HepG2 (cell line): Measurements from ENCODE around the gene UNC119B. TPM values are rescaled to one million over a fixed set of nuclear protein-coding genes. Genes with fewer than 3 reads are reported as not detected.

Experiments
- ATAC-seq: fragments of 200-7000 bp; cut with Tn5 transposase; 3 replicates; pipeline ENCODE4 v1.9.1; 2020; ENCODE audit warnings: mild to moderate bottlenecking, moderate library complexity
- BruUV-seq: library from RNA; stranded (reverse); fragments of 400-500 nt; replicated peaks from 2 replicates; lab custom pipeline; 2021; lab: Mats Ljungman, UMichigan
- CTCF ChIA-PET: fragments of 300-600 bp; formaldehyde crosslinking; extraction: SDS; loops from one replicate; lab custom pipeline; 2021; ENCODE audit warnings: low total read pairs, inconsistent platforms, low intra/inter-chr PET ratio; lab: Yijun Ruan, JAX
- POLR2A ChIA-PET: fragments of 350-600 bp; sonication (Branson Sonifier 250); formaldehyde crosslinking; loops from one replicate; lab custom pipeline; 2020; ENCODE audit warnings: antibody characterized with exemption, inconsistent platforms; lab: Yijun Ruan, JAX
- DNase-seq: peaks from one replicate; pipeline ENCODE4 v3.0.0-alpha.2; 2015; ENCODE audit warnings: low spot score
- FAIRE-seq: peaks from 3 replicates; lab custom pipeline; 2011; peaks lifted over from hg19 to GRCh38; lab: Jason Lieb, UNC
- H2AFZ ChIP-seq: one replicate; pipeline ENCODE4 v1.6.1; 2011; ENCODE audit warnings: low read length, inconsistent platforms
- H3K27ac ChIP-seq: fragments of 300-600 bp; 3 replicates; pipeline ENCODE4 v1.8.0; 2011; ENCODE audit warnings: mixed run types, mild to moderate bottlenecking, mixed read lengths, low read length, inconsistent platforms; ENCODE audit not compliant: insufficient read depth; ENCODE audit errors: extremely low read length
- H3K27me3 ChIP-seq, 2 experiments: fragments of 200-600 bp in 1 of 2; 2 replicates in 1 of 2; 3 replicates in 1 of 2; pipeline versions ENCODE4 v1.6.0 to v1.8.0; 2011; ENCODE audit warnings: low read length in 2 of 2, mild to moderate bottlenecking in 2 of 2, moderate library complexity in 2 of 2, inconsistent platforms in 1 of 2; ENCODE audit not compliant: insufficient read depth in 2 of 2, control insufficient read depth in 1 of 2
- H3K36me3 ChIP-seq, 2 experiments: fragments of 200-600 bp in 1 of 2; replicated peaks in 1 of 2; 2 replicates in 1 of 2; 3 replicates in 1 of 2; pipeline versions ENCODE4 v1.5.1 to v1.8.0; 2011; ENCODE audit warnings: low read length in 2 of 2, inconsistent platforms in 1 of 2; ENCODE audit not compliant: insufficient read depth in 2 of 2, control insufficient read depth in 1 of 2
- H3K4me1 ChIP-seq: 2 replicates; pipeline ENCODE4 v1.5.1; 2012; ENCODE audit warnings: low read length, inconsistent platforms; ENCODE audit not compliant: insufficient read depth
- H3K4me2 ChIP-seq: 2 replicates; pipeline ENCODE4 v1.6.0; 2011; ENCODE audit warnings: low read depth, low read length, inconsistent platforms
- H3K4me3 ChIP-seq, 3 experiments: fragments of 200-600 bp in 1 of 3; sonication (generic), shearing (Covaris generic) in 1 of 3; replicated peaks in 1 of 3; 2 replicates each; pipeline ENCODE4 v1.5.1; 2011 to 2016; ENCODE audit warnings: low read length in 3 of 3, inconsistent platforms in 2 of 3, low read depth in 2 of 3, mild to moderate bottlenecking in 2 of 3, control low read depth in 1 of 3, mixed read lengths in 1 of 3; ENCODE audit not compliant: insufficient read depth in 1 of 3
- H3K79me2 ChIP-seq: one replicate; pipeline ENCODE4 v1.6.1; 2011; ENCODE audit warnings: low read length, inconsistent platforms; ENCODE audit not compliant: insufficient read depth
- H3K9ac ChIP-seq: 2 replicates; pipeline ENCODE4 v1.6.0; 2011; ENCODE audit warnings: mild to moderate bottlenecking, low read depth, low read length, inconsistent platforms; ENCODE audit not compliant: insufficient read depth
- H3K9me3 ChIP-seq: 2 replicates; pipeline ENCODE4 v1.5.1; 2012; ENCODE audit warnings: mild to moderate bottlenecking, low read length
- H4K20me1 ChIP-seq: 2 replicates; pipeline ENCODE4 v1.6.0; 2011; ENCODE audit warnings: inconsistent platforms, mild to moderate bottlenecking, low read length, moderate library complexity; ENCODE audit not compliant: insufficient read depth
- ARHGAP35 ChIP-seq: sonication (generic); formaldehyde crosslinking; IDR thresholded peaks from 2 replicates; pipeline ENCODE4 v1.9.0; 2022; ENCODE audit warnings: mild to moderate bottlenecking, inconsistent platforms, moderate library complexity, missing genetic modification reagents, borderline replicate concordance
- FOXA1 ChIP-seq, 2 experiments: fragments of 450-650 bp in 1 of 2; sonication (generic) in 1 of 2; formaldehyde crosslinking in 1 of 2; IDR thresholded peaks; 2 replicates each; pipeline versions ENCODE4 v1.4.0 to v1.6.1; 2016 to 2020; ENCODE audit warnings: missing genetic modification reagents in 1 of 2
- WGBS: methylation state at CpG from one replicate; pipeline ENCODE4 v1.1.6; 2017; ENCODE audit warnings: low lambda C conversion rate; 5-methylcytosine and 5-hydroxymethylcytosine counted together
- in situ Hi-C: cut with HindIII; loops from 2 replicates; pipeline ENCODE4 v1.10.0; 2017; ENCODE audit warnings: low pct_unique_long_range_greater_than_20kb; ENCODE audit not compliant: extremely low pct_ligation_motif_present
- intact Hi-C: fragments of 100-400 bp; cut with micrococcal nuclease; formaldehyde crosslinking; loops from one replicate; pipeline ENCODE4 v1.10.0; 2022; ENCODE audit not compliant: unreplicated experiment
- polyA plus RNA-seq, 8 experiments: library from polyadenylated mRNA; depleted of rRNA in 3 of 8; stranded (reverse) in 7 of 8; unstranded in 1 of 8; fragments of >200 nt; fragmentation: Illumina TruSeq in 4 of 8; extraction: Trizol in 4 of 8; gene quantifications; 2 replicates each; pipeline versions ENCODE4 v1.2.1 to v1.2.3, GENCODE V29; 2011 to 2016; ENCODE audit warnings: low read depth in 4 of 8, missing spikeins in 1 of 8, mixed read lengths in 1 of 8; ENCODE audit not compliant: insufficient read depth in 1 of 8
- total RNA-seq, 5 experiments: library from RNA; depleted of rRNA; stranded (reverse); fragments of >200 nt; fragmentation: Illumina TruSeq; extraction: Trizol; gene quantifications; 2 replicates each; pipeline ENCODE4 v1.2.3, GENCODE V29; 2016; ENCODE audit warnings: low read depth in 1 of 5
- TF ChIP-seq, protein P1 (sequence below), 2 experiments: sonication (generic) in 1 of 2; formaldehyde crosslinking in 1 of 2; IDR thresholded peaks; 2 replicates each; pipeline versions ENCODE4 v1.4.0 to v1.6.1; 2016 to 2020; ENCODE audit warnings: borderline replicate concordance in 1 of 2, low read depth in 1 of 2, mild to moderate bottlenecking in 1 of 2, missing genetic modification reagents in 1 of 2
- TF ChIP-seq, protein P2 (sequence below): sonication (generic); IDR thresholded peaks from 2 replicates; pipeline ENCODE4 v1.6.1; 2016; ENCODE audit warnings: low read depth, borderline replicate concordance

UNC119B gene
- total and polyA plus RNA-seq, 2 of the 13 experiments (the other 11 are each of a cell fraction or from before 2014, with no cell fraction given), result 19.6 to 19.7 TPM

- CTCF ChIA-PET, result no interaction called here
- Histone ChIP-seq H2AFZ (no peak overlapping the region), H3K27ac (peak overlapping the region; percentile 40), H3K9me3 (no peaks in the 10 kb centered on the region), H3K4me3 (peak overlapping the region in 1 of 3 experiments; percentile 7; a peak in 1 of 6 replicates), H3K79me2 (no peaks in the 10 kb centered on the region), H3K9ac (no peak overlapping the region), H3K4me2 (peak overlapping the region; percentile 46), H3K36me3 (peaks cover 7 to 59% of the 10 kb centered on the region in 2 experiments), H3K27me3 (no peaks in the 10 kb centered on the region), H3K4me1 (peaks cover 23% of the 10 kb centered on the region), H4K20me1 (no peaks in the 10 kb centered on the region)
- 96% methylated on average over 11 of the region's 11 CpGs for WGBS
- intact Hi-C loops (no loop called here), in situ Hi-C loops (no loop called here)
- peak; percentile 52; the same call in 2 of the 3 replicates for ATAC-seq
- POLR2A ChIA-PET, result no interaction called here
- no TSS peak for BruUV-seq
- TF ChIP-seq ARHGAP35 (CRISPR knock-in tag) (no peak), FOXA1 (IDR thresholded peaks at IDR 0.05) (no peak), FOXA1 (CRISPR knock-in tag; IDR thresholded peaks at IDR 0.05) (0 out of 2 replicates have a peak, but pooled peaks have one; percentile 6)
- TF ChIP-seq, protein P1, sequence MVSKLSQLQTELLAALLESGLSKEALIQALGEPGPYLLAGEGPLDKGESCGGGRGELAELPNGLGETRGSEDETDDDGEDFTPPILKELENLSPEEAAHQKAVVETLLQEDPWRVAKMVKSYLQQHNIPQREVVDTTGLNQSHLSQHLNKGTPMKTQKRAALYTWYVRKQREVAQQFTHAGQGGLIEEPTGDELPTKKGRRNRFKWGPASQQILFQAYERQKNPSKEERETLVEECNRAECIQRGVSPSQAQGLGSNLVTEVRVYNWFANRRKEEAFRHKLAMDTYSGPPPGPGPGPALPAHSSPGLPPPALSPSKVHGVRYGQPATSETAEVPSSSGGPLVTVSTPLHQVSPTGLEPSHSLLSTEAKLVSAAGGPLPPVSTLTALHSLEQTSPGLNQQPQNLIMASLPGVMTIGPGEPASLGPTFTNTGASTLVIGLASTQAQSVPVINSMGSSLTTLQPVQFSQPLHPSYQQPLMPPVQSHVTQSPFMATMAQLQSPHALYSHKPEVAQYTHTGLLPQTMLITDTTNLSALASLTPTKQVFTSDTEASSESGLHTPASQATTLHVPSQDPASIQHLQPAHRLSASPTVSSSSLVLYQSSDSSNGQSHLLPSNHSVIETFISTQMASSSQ (IDR thresholded peaks at IDR 0.05; ENCODE audit: low read depth), result 0 out of 2 replicates have a peak, but pooled peaks have one; percentile 2
- TF ChIP-seq, protein P1 (CRISPR knock-in tag; IDR thresholded peaks at IDR 0.05; ENCODE audit: borderline replicate concordance), result no peak
- TF ChIP-seq, protein P2, sequence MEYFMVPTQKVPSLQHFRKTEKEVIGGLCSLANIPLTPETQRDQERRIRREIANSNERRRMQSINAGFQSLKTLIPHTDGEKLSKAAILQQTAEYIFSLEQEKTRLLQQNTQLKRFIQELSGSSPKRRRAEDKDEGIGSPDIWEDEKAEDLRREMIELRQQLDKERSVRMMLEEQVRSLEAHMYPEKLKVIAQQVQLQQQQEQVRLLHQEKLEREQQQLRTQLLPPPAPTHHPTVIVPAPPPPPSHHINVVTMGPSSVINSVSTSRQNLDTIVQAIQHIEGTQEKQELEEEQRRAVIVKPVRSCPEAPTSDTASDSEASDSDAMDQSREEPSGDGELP, result peak; percentile 40; the same call in 1 of the 2 replicates
- no peak for DNase-seq
- no peak for FAIRE-seq
Observed at GRCh38 chr12:120719496-120720233, 9.4 kb downstream of the UNC119B start.
